Progenitor cell of endocrine pancreas (in vitro differentiated cells): ENCODE measurements around the gene MIER2. TPM values are rescaled to one million over a fixed set of nuclear protein-coding genes. Genes with fewer than 3 reads are reported as not detected.
"Not testable (repeated sequence)": the region's sequence is repeated elsewhere in the genome, so short reads cannot be mapped to it uniquely, and the experiment has no call there.

Source experiments
- DNase-seq: peaks from one replicate; pipeline ENCODE4 v3.0.0; 2021; ENCODE audit warnings: low spot score; ENCODE audit not compliant: unreplicated experiment
- H3K27ac Mint-ChIP-seq: 2 replicates; pipeline ENCODE4 v1.8.0; 2021; ENCODE audit warnings: mild to moderate bottlenecking, moderate library complexity, mixed read lengths
- H3K27me3 Mint-ChIP-seq: 2 replicates; pipeline ENCODE4 v1.8.0; 2021; ENCODE audit warnings: mixed read lengths
- H3K36me3 Mint-ChIP-seq: 2 replicates; pipeline ENCODE4 v1.8.0; 2022; ENCODE audit warnings: mixed read lengths; ENCODE audit not compliant: insufficient read depth
- H3K4me1 Mint-ChIP-seq: 2 replicates; pipeline ENCODE4 v1.8.0; 2021; ENCODE audit warnings: low read depth, mixed read lengths
- H3K4me3 Mint-ChIP-seq: 2 replicates; pipeline ENCODE4 v1.8.0; 2021; ENCODE audit warnings: low read depth, mild to moderate bottlenecking, moderate library complexity, mixed read lengths
- H3K9me3 Mint-ChIP-seq: 2 replicates; pipeline ENCODE4 v1.8.0; 2021; ENCODE audit warnings: low read depth, mixed read lengths
- total RNA-seq: library from RNA; stranded (reverse); gene quantifications from 2 replicates; pipeline ENCODE4 v1.2.1, GENCODE V29; 2021
- TF ChIP-seq, protein P1 (sequence below): fragments of 200-600 bp; sonication (generic); IDR thresholded peaks from one replicate; pipeline ENCODE4 v1.5.0; 2021; ENCODE audit warnings: antibody characterized with exemption, mild to moderate bottlenecking; ENCODE audit not compliant: unreplicated experiment

The MIER2 gene
- total RNA-seq, 1 donor from 2014 or later: 46.7 TPM

DNA sequence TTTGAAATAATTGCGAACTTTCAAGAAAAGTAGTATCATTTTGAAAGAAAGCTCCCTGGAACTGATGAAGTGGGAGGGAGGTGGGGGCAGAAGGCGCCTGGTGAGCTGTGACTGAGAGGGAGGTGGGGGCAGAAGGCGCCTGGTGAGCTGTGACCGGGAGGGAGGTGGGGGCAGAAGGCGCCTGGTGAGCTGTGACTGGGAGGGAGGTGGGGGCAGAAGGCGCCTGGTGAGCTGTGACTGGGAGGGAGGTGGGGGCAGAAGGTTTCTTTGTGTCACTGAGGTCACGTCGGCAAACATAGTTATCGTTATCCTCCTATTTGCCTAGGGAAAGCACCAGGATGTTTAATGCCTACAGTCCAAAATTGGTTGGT lies 40.2 kb upstream of the MIER2 start:
- H3K4me1 Mint-ChIP-seq: peaks cover 21% of the 10 kb centered on the region
- H3K27me3 Mint-ChIP-seq: peaks cover 11% of the 10 kb centered on the region
- no peak overlapping the region for H3K27ac Mint-ChIP-seq
- no peaks in the 10 kb centered on the region for H3K36me3 Mint-ChIP-seq
- TF ChIP-seq, protein P1, sequence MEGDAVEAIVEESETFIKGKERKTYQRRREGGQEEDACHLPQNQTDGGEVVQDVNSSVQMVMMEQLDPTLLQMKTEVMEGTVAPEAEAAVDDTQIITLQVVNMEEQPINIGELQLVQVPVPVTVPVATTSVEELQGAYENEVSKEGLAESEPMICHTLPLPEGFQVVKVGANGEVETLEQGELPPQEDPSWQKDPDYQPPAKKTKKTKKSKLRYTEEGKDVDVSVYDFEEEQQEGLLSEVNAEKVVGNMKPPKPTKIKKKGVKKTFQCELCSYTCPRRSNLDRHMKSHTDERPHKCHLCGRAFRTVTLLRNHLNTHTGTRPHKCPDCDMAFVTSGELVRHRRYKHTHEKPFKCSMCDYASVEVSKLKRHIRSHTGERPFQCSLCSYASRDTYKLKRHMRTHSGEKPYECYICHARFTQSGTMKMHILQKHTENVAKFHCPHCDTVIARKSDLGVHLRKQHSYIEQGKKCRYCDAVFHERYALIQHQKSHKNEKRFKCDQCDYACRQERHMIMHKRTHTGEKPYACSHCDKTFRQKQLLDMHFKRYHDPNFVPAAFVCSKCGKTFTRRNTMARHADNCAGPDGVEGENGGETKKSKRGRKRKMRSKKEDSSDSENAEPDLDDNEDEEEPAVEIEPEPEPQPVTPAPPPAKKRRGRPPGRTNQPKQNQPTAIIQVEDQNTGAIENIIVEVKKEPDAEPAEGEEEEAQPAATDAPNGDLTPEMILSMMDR: no peak
- DNase-seq: no peak
- H3K4me3 Mint-ChIP-seq: no peak overlapping the region
- H3K9me3 Mint-ChIP-seq: no peaks in the 10 kb centered on the region

DNA sequence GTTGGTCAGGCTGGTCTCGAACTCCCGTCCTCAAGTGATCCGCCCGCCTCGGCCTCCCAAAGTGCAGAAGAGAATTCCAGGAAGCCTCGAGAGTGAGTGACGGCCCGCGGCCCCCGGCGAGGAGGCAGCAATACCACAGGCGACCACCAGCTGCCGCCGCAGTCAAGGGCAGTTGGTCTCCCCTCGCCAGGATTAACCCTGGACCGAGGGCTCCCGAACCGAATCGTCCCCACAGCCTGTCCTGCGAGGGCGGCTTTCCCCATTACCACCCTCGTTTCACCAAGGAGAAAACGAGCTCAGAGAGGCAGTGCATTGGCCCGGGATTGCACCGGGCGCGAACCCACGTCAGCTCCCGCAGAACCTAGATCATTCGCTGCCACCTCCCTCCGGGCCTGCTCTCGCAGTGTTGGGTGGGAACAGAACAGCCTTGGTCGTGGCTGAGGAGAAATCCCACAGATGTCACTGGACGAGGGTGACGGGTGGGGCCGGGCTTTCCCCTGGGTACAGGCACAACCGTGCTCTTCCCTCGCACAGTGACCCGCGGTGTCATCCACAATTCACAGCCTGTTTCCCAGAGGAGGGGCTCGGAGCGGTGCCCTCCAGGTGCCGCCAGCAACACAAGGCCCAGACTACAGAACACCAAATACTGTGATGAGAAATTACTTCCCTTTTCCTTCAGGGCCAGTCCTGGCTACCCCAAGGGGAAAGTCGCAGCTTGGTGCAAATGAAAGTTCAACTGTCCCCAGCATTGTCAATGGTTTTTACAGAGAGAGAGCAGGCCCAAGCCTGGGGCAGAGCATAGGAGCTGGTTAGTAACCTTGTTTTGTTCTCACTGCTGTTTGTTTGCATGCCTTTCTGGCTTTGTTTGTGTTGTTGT lies 39.6 kb upstream of the MIER2 start:
- H3K9me3 Mint-ChIP-seq: no peaks in the 10 kb centered on the region
- no peak overlapping the region for H3K4me3 Mint-ChIP-seq
- peaks cover 11% of the 10 kb centered on the region for H3K27me3 Mint-ChIP-seq
- no peaks in the 10 kb centered on the region for H3K36me3 Mint-ChIP-seq
- TF ChIP-seq, protein P1: peak; percentile 74
- H3K27ac Mint-ChIP-seq: peak overlapping the region; percentile 67
- H3K4me1 Mint-ChIP-seq: peaks cover 21% of the 10 kb centered on the region
- no peak for DNase-seq

DNA sequence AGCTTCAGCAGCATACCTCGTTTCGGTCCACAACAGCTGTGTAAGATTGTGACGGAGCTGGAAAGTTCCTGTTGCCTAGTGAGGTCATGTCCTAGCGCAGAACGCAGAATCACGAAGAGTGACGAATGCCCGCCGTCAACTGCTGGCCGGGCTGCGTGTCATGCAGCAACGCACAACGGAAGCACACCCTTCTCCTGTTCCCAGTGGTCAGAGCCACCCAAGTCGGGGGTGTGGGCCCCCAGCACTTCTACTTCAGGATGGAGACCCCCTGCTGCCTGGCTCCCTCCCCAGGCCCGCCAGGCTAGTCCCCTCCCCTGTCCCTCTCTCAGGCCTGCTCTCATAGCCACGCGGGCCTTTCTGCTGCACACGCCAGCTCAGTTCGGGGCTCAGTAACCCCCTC lies 38.4 kb upstream of the MIER2 start:
- Mint-ChIP-seq H3K27ac (no peak overlapping the region), H3K36me3 (no peaks in the 10 kb centered on the region)
- TF ChIP-seq, protein P1: no peak

DNA sequence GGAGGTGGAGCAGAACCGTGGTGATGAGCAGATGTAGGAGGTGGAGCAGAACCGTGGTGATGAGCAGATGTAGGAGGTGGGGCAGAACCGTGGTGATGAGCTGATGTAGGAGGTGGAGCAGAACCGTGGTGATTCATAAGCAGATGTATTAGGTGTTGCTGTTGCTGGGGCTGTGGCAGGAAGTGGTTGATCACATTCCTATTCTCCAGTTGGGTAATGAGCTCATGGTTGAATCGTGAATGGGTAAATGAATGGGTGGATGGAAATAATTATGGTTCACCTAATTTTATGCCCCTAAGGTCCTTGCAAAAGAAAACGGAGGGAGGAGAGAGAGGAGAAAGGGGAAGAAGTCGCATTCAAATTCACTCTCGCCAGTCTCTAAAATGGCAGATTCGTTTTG lies 38.0 kb upstream of the MIER2 start:
- Mint-ChIP-seq H3K27ac (peak overlapping the region; percentile 10), H3K4me1 (peaks cover 21% of the 10 kb centered on the region), H3K27me3 (peaks cover 14% of the 10 kb centered on the region)
- not testable (repeated sequence) for H3K4me3 Mint-ChIP-seq, H3K9me3 Mint-ChIP-seq, H3K36me3 Mint-ChIP-seq, DNase-seq

More for the DNA sequence above, 38.4 kb upstream of the MIER2 start:
- Mint-ChIP-seq H3K27me3 (peaks cover 11% of the 10 kb centered on the region), H3K4me1 (peaks cover 21% of the 10 kb centered on the region), H3K9me3 (no peaks in the 10 kb centered on the region), H3K4me3 (no peak overlapping the region)
- DNase-seq: no peak

DNA sequence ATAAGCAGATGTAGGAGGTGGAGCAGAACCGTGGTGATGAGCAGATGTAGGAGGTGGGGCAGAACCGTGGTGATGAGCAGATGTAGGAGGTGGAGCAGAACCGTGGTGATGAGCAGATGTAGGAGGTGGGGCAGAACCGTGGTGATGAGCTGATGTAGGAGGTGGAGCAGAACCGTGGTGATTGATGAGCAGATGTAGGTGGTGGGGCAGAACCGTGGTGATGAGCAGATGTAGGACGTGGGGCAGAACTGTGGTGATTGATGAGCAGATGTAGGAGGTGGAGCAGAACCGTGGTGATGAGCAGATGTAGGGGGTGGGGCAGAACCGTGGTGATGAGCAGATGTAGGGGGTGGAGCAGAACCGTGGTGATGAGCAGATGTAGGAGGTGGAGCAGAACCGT lies 37.3 kb upstream of the MIER2 start:
- H3K4me3 Mint-ChIP-seq, H3K9me3 Mint-ChIP-seq, H3K36me3 Mint-ChIP-seq, H3K27ac Mint-ChIP-seq, DNase-seq: not testable (repeated sequence)
- peaks cover 14% of the 10 kb centered on the region for H3K27me3 Mint-ChIP-seq
- peaks cover 19% of the 10 kb centered on the region for H3K4me1 Mint-ChIP-seq

DNA sequence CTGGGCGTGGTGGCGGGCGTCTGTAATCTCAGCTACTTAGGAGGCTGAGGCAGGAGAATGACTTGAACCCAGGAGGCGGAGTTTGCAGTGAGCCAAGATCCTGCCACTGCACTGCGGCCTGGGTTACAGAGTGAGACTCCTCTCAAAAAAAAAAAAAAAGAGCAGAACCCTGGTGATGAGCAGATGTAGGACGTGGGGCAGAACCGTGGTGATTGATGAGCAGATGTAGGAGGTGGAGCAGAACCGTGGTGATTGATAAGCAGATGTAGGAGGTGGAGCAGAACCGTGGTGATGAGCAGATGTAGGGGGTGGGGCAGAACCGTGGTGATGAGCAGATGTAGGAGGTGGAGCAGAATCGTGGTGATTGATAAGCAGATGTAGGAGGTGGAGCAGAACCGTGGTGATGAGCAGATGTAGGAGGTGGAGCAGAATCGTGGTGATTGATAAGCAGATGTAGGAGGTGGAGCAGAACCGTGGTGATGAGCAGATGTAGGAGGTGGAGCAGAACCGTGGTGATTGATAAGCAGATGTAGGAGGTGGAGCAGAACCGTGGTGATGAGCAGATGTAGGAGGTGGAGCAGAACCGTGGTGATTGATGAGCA lies 36.1 kb upstream of the MIER2 start:
- H3K4me3 Mint-ChIP-seq, H3K27ac Mint-ChIP-seq, DNase-seq, H3K36me3 Mint-ChIP-seq, H3K9me3 Mint-ChIP-seq: not testable (repeated sequence)
- peaks cover 17% of the 10 kb centered on the region for H3K27me3 Mint-ChIP-seq
- H3K4me1 Mint-ChIP-seq: peaks cover 17% of the 10 kb centered on the region

DNA sequence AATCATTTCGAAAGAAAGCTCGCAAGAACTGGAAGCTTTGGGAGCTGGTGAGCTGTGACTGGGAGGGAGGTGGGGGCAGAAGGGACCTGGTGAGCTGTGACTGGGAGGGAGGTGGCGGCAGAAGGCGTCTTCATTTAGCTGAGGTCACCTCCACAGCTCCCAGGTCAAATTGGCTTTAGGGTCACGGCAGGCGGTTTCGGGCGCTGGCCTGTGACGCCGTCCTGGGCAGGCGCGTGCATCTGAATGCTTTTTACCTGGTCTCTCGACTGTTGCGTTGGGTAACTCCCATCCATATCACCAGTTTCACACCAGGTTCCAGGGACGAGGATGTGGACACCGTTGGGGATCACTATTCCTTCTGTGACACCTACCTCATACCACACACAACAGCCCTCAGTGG lies 35.2 kb upstream of the MIER2 start:
- H3K36me3 Mint-ChIP-seq: no peaks in the 10 kb centered on the region
- H3K9me3 Mint-ChIP-seq: no peaks in the 10 kb centered on the region

More for the DNA sequence above, 35.2 kb upstream of the MIER2 start:
- TF ChIP-seq, protein P1: no peak
- H3K4me3 Mint-ChIP-seq: no peak overlapping the region
- peaks cover 11% of the 10 kb centered on the region for H3K4me1 Mint-ChIP-seq
- no peak for DNase-seq
- no peak overlapping the region for H3K27ac Mint-ChIP-seq
- peaks cover 17% of the 10 kb centered on the region for H3K27me3 Mint-ChIP-seq
